ENCODE data around the gene REPIN1. TPM values are rescaled to one million over a fixed set of nuclear protein-coding genes. Genes with fewer than 3 reads are reported as not detected.
A peak's percentile ranks its signal among the peaks of the same experiment; 100 is the strongest.

REPIN1 gene
- 165 and 168 TPM in 2 replicates for polyA plus RNA-seq (2013)

GRCh38 chr7:150368096-150368883, at the start of gene REPIN1:
Gene REPIN1 (plus strand): TSS chr7:150368822. CDS start chr7:150369712, 890 bp downstream.
- Histone ChIP-seq H3K14ac (ENCODE audit: low read length) (peak within 1 kb of the TSS; percentile 99), H2AK5ac (ENCODE audit: low read length) (peak within 1 kb of the TSS; percentile 100)

GRCh38 chr7:150321788-150322113, 46.9 kb upstream of the REPIN1 start:
- Histone ChIP-seq H3K9ac (ENCODE audit: low read length) (no peak overlapping the region), H3K4ac (ENCODE audit: low read depth, low read length) (no peak overlapping the region), H3K4me2 (ENCODE audit: low read length) (no peak overlapping the region), H3K9me3 (ENCODE audit: insufficient read depth, low read depth, low read length) (peaks cover 3% of the 10 kb centered on the region), H3K18ac (ENCODE audit: low read length) (no peak overlapping the region), H2AK5ac (ENCODE audit: low read length) (peak overlapping the region; percentile 6), H3K4me3 (ENCODE audit: low read depth, low read length) (no peak overlapping the region), H3K36me3 (ENCODE audit: control insufficient read depth in 1 of 2, insufficient read depth in 2 of 2, low read length in 2 of 2) (no peaks in the 10 kb centered on the region), H3K23ac (ENCODE audit: low read length) (no peak overlapping the region), H2AFZ (ENCODE audit: insufficient read depth, low read length, poor library complexity) (no peak overlapping the region), H3K14ac (ENCODE audit: low read length) (peak overlapping the region; percentile 42), H2BK120ac (ENCODE audit: insufficient read depth, low read length, poor library complexity) (peak overlapping the region; percentile 2), H3K27me3 (ENCODE audit: insufficient read depth, low read length) (no peaks in the 10 kb centered on the region), H4K8ac (ENCODE audit: low read depth, low read length) (no peak overlapping the region), H3K79me2 (ENCODE audit: control insufficient read depth, insufficient read depth, low read length, poor library complexity) (peaks cover 2% of the 10 kb centered on the region), H4K91ac (ENCODE audit: low read depth, low read length) (peak overlapping the region; percentile 7), H4K12ac (ENCODE audit: low read depth, low read length) (no peak overlapping the region), H2BK5ac (ENCODE audit: low read depth, low read length, poor library complexity) (peak overlapping the region; percentile 1), H2BK12ac (ENCODE audit: low read length) (peak overlapping the region; percentile 55), H3K4me1 (ENCODE audit: control insufficient read depth in 1 of 2, insufficient read depth in 2 of 2, low read length in 2 of 2) (peaks cover 21 to 25% of the 10 kb centered on the region in 2 experiments), H3K79me1 (ENCODE audit: low read length) (peaks cover 37% of the 10 kb centered on the region), H3K27ac (ENCODE audit: low read depth, low read length) (no peak overlapping the region)
- DNase-seq: no peak
- WGBS (ENCODE audit: extremely low coverage, insufficient coverage, insufficient read length): no CpG with 5 or more reads among the region's 3 CpGs

More at GRCh38 chr7:150368096-150368883, at the start of gene REPIN1:
- H2BK120ac ChIP-seq (ENCODE audit: insufficient read depth, low read length, poor library complexity): peak within 1 kb of the TSS; percentile 97
- no peak within 1 kb of the TSS for H3K23ac ChIP-seq (ENCODE audit: low read length)
- peak within 1 kb of the TSS; percentile 72 for H3K4me2 ChIP-seq (ENCODE audit: low read length)
- H2BK12ac ChIP-seq (ENCODE audit: low read length): peak within 1 kb of the TSS; percentile 94
- WGBS (ENCODE audit: extremely low coverage, insufficient coverage, insufficient read length): no CpG with 5 or more reads among the region's 85 CpGs
- peak within 1 kb of the TSS; percentile 100 for H3K18ac ChIP-seq (ENCODE audit: low read length)
- H3K9me3 ChIP-seq (ENCODE audit: insufficient read depth, low read depth, low read length): no peaks in the 10 kb centered on the region
- H4K8ac ChIP-seq (ENCODE audit: low read depth, low read length): peak within 1 kb of the TSS; percentile 98
- H3K27me3 ChIP-seq (ENCODE audit: insufficient read depth, low read length): no peaks in the 10 kb centered on the region
- peak within 1 kb of the TSS; percentile 85 for H3K9ac ChIP-seq (ENCODE audit: low read length)
- peaks cover 54% of the 10 kb centered on the region for H3K79me1 ChIP-seq (ENCODE audit: low read length)
- H3K4ac ChIP-seq (ENCODE audit: low read depth, low read length): peak within 1 kb of the TSS; percentile 100
- H3K4me1 ChIP-seq (ENCODE audit: control insufficient read depth in 1 of 2, insufficient read depth in 2 of 2, low read length in 2 of 2): peaks cover 41 to 43% of the 10 kb centered on the region in 2 experiments
- H2AFZ ChIP-seq (ENCODE audit: insufficient read depth, low read length, poor library complexity): peak within 1 kb of the TSS; percentile 90
- H3K79me2 ChIP-seq (ENCODE audit: control insufficient read depth, insufficient read depth, low read length, poor library complexity): peaks cover 44% of the 10 kb centered on the region
- H4K12ac ChIP-seq (ENCODE audit: low read depth, low read length): peak within 1 kb of the TSS; percentile 97
- DNase-seq: peak; percentile 86 to 88
- peak within 1 kb of the TSS; percentile 83 for H3K4me3 ChIP-seq (ENCODE audit: low read depth, low read length)
- H4K91ac ChIP-seq (ENCODE audit: low read depth, low read length): peak within 1 kb of the TSS; percentile 98
- H2BK5ac ChIP-seq (ENCODE audit: low read depth, low read length, poor library complexity): peak within 1 kb of the TSS; percentile 99
- peaks cover 33 to 35% of the 10 kb centered on the region in 2 experiments for H3K36me3 ChIP-seq (ENCODE audit: control insufficient read depth in 1 of 2, insufficient read depth in 2 of 2, low read length in 2 of 2)
- H3K27ac ChIP-seq (ENCODE audit: low read depth, low read length): peak within 1 kb of the TSS; percentile 100

GRCh38 chr7:150322114-150322832, 46.3 kb upstream of the REPIN1 start:
- Histone ChIP-seq H3K9ac (ENCODE audit: low read length) (no peak overlapping the region), H3K14ac (ENCODE audit: low read length) (peak overlapping the region; percentile 43), H3K23ac (ENCODE audit: low read length) (no peak overlapping the region), H3K79me2 (ENCODE audit: control insufficient read depth, insufficient read depth, low read length, poor library complexity) (peaks cover 2% of the 10 kb centered on the region), H3K4me2 (ENCODE audit: low read length) (no peak overlapping the region), H2BK5ac (ENCODE audit: low read depth, low read length, poor library complexity) (no peak overlapping the region), H4K91ac (ENCODE audit: low read depth, low read length) (peak overlapping the region; percentile 17), H3K9me3 (ENCODE audit: insufficient read depth, low read depth, low read length) (peaks cover 3% of the 10 kb centered on the region), H3K4ac (ENCODE audit: low read depth, low read length) (no peak overlapping the region), H3K4me3 (ENCODE audit: low read depth, low read length) (no peak overlapping the region), H3K36me3 (ENCODE audit: control insufficient read depth in 1 of 2, insufficient read depth in 2 of 2, low read length in 2 of 2) (no peaks in the 10 kb centered on the region), H2BK120ac (ENCODE audit: insufficient read depth, low read length, poor library complexity) (peak overlapping the region; percentile 70), H3K79me1 (ENCODE audit: low read length) (peaks cover 37% of the 10 kb centered on the region), H3K4me1 (ENCODE audit: control insufficient read depth in 1 of 2, insufficient read depth in 2 of 2, low read length in 2 of 2) (peaks cover 21 to 25% of the 10 kb centered on the region in 2 experiments), H3K18ac (ENCODE audit: low read length) (no peak overlapping the region), H4K12ac (ENCODE audit: low read depth, low read length) (no peak overlapping the region), H3K27ac (ENCODE audit: low read depth, low read length) (no peak overlapping the region), H2AK5ac (ENCODE audit: low read length) (peak overlapping the region; percentile 89), H4K8ac (ENCODE audit: low read depth, low read length) (no peak overlapping the region), H2BK12ac (ENCODE audit: low read length) (peak overlapping the region; percentile 55), H2AFZ (ENCODE audit: insufficient read depth, low read length, poor library complexity) (no peak overlapping the region), H3K27me3 (ENCODE audit: insufficient read depth, low read length) (no peaks in the 10 kb centered on the region)
- WGBS (ENCODE audit: extremely low coverage, insufficient coverage, insufficient read length): no CpG with 5 or more reads among the region's 4 CpGs
- DNase-seq: peak in 1 of 2 donors; percentile 47

GRCh38 chr7:150322833-150323681, 45.6 kb upstream of the REPIN1 start, which contains the start of the genes ACTR3C and LRRC61:
Gene ACTR3C (minus strand): TSS chr7:150323545. CDS start chr7:150295296, 28,249 bp downstream.
Gene LRRC61 (plus strand): TSS chr7:150323355. CDS start chr7:150336862, 13,507 bp downstream.
- Histone ChIP-seq H3K79me2 (ENCODE audit: control insufficient read depth, insufficient read depth, low read length, poor library complexity) (peaks cover 2% of the 10 kb centered on the region), H2BK5ac (ENCODE audit: low read depth, low read length, poor library complexity) (peak within 1 kb of the TSS; percentile 49), H3K18ac (ENCODE audit: low read length) (peak within 1 kb of the TSS; percentile 16), H3K14ac (ENCODE audit: low read length) (peak within 1 kb of the TSS; percentile 78), H2BK12ac (ENCODE audit: low read length) (peak within 1 kb of the TSS; percentile 80), H3K4me1 (ENCODE audit: control insufficient read depth in 1 of 2, insufficient read depth in 2 of 2, low read length in 2 of 2) (peaks cover 21 to 25% of the 10 kb centered on the region in 2 experiments), H4K12ac (ENCODE audit: low read depth, low read length) (peak within 1 kb of the TSS; percentile 28), H3K23ac (ENCODE audit: low read length) (no peak within 1 kb of the TSS), H2BK120ac (ENCODE audit: insufficient read depth, low read length, poor library complexity) (peak within 1 kb of the TSS; percentile 70), H3K4me3 (ENCODE audit: low read depth, low read length) (no peak within 1 kb of the TSS), H3K9ac (ENCODE audit: low read length) (no peak within 1 kb of the TSS), H3K27me3 (ENCODE audit: insufficient read depth, low read length) (no peaks in the 10 kb centered on the region), H2AFZ (ENCODE audit: insufficient read depth, low read length, poor library complexity) (peak within 1 kb of the TSS; percentile 67), H3K4me2 (ENCODE audit: low read length) (no peak within 1 kb of the TSS), H4K91ac (ENCODE audit: low read depth, low read length) (peak within 1 kb of the TSS; percentile 57), H3K27ac (ENCODE audit: low read depth, low read length) (peak within 1 kb of the TSS; percentile 62), H3K4ac (ENCODE audit: low read depth, low read length) (peak within 1 kb of the TSS; percentile 31), H3K36me3 (ENCODE audit: control insufficient read depth in 1 of 2, insufficient read depth in 2 of 2, low read length in 2 of 2) (no peaks in the 10 kb centered on the region), H4K8ac (ENCODE audit: low read depth, low read length) (peak within 1 kb of the TSS; percentile 63), H2AK5ac (ENCODE audit: low read length) (peak within 1 kb of the TSS; percentile 89), H3K79me1 (ENCODE audit: low read length) (peaks cover 36% of the 10 kb centered on the region), H3K9me3 (ENCODE audit: insufficient read depth, low read depth, low read length) (peaks cover 3% of the 10 kb centered on the region)
- DNase-seq: peak; percentile 46 to 68
- whole genome bisulfite sequencing (ENCODE audit: extremely low coverage, insufficient coverage, insufficient read length): no CpG with 5 or more reads among the region's 82 CpGs
